GM10847 (cell line): ENCODE measurements around the gene ZDHHC19.

ENCODE experiments used
- POLR2A ChIP-seq: IDR thresholded peaks from 2 replicates; pipeline ENCODE4 v1.6.1; 2011; ENCODE audit not compliant: insufficient read length; ENCODE audit errors: extremely low read depth

The ZDHHC19 gene

DNA sequence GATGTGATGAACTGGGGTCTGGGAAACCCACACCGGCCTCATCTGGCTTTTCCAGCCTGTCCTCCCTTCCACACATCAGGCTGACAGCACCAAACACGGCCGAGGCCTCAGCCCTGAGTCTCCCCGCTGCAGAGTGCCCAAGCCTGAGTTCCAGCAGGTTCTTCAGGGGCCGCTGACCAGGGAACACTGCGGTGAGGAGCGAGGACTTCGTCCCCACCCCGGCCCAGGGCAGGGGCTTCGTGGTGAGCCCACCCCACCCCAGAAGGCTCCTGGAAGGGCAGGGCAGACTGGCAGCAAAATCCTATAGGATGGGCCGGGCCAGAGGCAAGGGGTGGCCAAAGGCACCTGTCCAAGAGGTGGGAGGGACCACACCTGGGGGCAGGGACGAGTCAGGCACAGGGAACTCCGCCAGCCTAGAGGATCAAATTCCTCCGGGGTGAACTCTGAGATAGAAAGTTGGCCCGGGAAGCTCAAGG, 4.9 kb upstream of the ZDHHC19 start, which contains the start of gene SLC51A:
Gene SLC51A, plus strand, starts transcription at position 446 of the 476 bp plus-strand sequence. CDS start 179 bp downstream, outside the sequence.
- no peak for TF ChIP-seq POLR2A

- no peak for TF ChIP-seq POLR2A
Measured at GRCh38 chr3:196215493-196216020, 4.4 kb upstream of the ZDHHC19 start.

DNA sequence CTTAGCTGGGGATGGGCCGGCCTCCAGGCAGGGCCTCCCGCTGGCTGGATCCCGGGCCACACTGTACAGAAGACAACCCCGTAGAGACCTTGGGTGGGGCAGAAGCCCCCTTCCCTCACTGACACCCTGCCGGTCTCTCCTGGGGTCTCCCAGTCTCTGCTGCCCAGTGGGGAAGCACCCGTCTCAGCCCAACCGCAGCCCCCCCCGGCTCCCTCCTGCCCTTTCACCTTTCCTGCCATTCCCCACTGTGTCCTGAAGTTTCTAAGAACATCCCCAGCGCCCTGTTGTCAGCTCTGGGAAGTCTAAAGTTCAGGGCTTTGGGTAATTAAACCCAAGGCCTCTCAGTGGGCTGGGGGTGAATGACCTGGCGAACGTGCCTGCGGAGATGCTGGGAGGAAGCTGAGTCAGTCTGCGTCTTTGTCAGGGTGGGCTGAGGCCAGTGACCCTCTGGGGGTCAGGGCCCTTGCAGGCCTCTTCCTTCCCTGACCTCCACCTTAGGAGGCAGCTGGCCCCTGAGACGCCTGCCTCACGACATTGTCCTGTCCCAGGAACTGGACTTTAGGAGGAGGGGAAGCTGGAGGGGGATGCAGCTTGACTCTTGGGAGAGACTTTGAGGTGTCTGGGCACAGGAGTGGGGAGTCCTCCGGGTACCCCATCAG, 3.7 kb upstream of the ZDHHC19 start:
- no peak for TF ChIP-seq POLR2A

- TF ChIP-seq POLR2A, result no peak
Measured at GRCh38 chr3:196208942-196209695, 2.1 kb downstream of the ZDHHC19 start.

DNA sequence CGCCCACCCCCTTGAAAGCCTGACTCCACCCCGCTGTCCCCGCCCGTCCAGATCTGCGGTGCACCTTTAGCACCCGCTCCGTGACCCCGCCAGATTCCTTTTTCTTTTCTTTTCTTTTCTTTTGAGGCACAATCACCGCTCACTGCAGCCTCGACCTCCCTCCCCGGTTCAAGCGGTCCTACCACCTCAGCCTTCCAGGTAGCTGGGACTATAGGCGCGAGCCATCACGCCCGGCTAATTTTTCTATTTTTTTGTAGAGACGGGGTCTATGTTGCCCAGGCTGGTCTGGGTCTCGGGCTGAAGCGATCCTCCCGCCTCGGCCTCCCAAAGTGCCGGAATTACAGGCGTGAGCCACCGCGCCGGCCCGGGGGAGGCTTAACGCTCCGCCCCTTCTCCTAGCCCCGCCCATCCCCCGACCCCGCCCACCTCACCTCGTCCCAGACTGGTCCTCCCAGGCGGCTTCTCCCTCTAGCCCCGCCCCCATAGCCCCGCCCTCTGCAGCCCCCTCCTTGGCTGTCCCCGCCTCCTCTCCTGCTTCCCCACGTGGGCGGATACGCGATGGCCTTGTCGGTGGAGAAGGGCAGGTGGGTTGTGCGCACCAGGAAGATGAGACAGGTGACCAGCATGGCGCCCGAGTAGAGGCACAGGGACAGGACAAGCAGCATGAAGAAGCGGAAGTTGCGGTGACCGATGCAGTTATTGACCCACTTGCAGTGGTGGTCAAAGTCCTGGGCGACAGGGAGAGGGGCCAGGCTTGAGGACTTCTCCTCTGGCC, 3.2 kb downstream of the ZDHHC19 start:
- TF ChIP-seq POLR2A, result no peak

- TF ChIP-seq POLR2A, result no peak
Measured at GRCh38 chr3:196207159-196207832, 3.9 kb downstream of the ZDHHC19 start.

GRCh38 chr3:196203846-196204245, 7.4 kb downstream of the ZDHHC19 start:
- no peak for TF ChIP-seq POLR2A

GRCh38 chr3:196202516-196202970, 8.7 kb downstream of the ZDHHC19 start:
- no peak for TF ChIP-seq POLR2A

DNA sequence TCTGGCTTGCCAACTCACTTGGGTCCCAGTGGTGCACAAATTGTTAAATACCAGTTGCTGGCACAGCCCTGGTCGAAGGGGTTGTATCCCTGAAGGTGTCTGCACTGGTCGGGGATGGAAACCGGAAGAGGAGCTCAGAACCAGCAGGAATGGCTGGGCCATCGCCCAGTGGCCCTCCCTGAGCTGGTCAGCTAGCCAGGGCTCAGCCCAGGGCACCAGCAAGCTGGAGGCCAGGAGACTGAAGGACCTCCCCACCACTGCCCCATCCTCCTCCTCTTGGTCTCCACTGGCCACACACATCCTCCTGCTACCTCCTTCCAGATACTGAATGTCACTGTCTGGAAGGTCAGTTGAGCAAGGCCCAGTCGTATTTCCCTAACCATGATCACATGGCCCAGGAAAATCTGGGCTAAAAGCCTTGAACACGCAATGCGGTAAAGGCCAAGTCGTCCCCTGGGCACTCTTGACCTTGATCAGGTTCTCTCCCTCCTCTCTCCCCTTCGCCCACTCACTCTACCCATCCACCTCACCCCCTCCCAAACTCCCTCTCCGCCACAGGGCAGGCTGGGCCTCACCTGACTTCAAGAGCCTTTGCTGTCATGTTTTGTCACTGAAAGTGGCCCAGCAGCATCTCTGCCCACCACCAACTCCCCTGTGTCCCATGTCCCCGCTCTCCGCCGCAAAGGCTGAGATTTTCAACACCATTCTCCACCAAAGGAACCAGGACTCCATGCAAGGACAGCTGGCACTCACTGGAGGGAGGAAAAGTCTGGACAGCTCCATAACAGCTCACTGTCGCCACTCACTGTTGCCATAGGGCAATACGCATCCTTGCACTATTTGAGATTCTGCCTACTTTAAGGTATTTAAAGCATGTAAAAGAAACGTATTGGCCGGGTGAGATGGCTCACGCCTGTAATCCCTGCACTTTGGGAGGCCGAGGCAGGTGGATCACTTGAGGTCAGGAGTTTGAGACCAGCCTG, 12.1 kb downstream of the ZDHHC19 start:
- TF ChIP-seq POLR2A, result no peak

DNA sequence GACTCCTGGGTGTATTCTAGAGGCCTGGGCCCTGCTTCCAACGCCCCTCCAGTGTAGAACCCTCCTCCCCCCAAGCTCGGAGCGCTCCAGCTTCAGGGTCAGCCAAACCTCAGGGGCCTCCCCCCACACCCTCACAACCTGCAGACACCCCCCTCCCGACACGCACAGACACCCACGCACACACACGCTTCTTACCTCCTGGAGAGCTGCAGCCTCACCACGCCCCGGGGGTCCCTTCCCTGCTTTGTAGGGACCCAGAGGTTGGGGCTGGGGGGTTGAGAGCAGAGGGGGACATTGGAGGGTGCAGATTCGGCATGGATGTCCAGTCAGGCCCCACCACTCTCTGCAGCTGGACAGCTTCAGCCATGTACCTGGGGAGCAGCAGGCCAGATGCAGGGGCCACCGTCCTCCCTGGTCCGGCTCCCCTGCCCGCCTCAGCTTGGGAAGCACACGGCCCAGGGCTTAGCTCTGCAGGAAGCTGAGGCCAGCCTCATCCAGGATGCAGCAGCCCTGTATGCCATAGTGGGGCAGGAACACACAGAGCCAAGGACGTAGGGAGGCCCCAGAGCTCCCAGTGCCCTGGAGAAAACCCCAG, 13.0 kb downstream of the ZDHHC19 start:
- TF ChIP-seq POLR2A, result no peak

DNA sequence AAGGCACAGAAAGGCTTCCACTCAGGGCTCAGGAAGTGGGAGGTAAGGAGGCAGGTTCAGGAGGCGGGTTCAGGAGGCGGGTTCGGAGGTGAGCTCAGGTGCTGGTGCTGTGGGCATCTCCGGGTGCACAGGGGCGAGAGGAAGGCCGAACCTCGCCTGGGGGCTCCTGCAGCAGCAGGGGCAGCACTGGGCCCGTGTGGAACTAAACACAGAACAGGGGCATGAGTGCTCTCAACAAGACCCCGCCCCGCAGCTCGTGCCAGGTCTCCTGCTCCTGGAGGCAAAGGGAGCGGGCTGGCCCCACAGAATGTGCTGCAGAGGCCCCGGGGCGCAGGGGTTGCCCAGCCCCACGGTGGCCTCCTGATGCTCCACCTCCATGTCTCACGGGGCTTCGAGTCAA, 13.7 kb downstream of the ZDHHC19 start:
- no peak for TF ChIP-seq POLR2A

- TF ChIP-seq POLR2A, result no peak
Measured at GRCh38 chr3:196195664-196196265, 15.4 kb downstream of the ZDHHC19 start.

DNA sequence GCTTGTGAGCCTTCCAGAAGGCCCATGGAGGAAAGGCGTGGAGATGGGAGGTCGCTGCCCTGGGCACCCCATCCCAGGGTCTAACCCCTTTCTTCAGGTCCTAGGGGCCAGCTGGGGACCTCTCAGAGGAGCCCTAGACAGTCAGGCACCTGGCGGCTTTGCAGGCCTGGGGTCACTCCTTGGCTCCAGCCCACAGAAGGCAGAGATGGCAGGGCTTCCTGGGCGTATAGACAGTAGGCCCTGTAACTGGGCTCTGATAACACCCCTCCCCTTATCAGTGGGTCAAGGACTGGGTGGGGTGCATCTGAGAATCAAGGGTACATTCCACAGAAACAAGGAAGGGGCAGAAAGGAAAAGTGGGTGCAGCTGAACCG, 16.7 kb downstream of the ZDHHC19 start:
- no peak for TF ChIP-seq POLR2A
